ENCODE measurements around the gene LPP.

DNA sequence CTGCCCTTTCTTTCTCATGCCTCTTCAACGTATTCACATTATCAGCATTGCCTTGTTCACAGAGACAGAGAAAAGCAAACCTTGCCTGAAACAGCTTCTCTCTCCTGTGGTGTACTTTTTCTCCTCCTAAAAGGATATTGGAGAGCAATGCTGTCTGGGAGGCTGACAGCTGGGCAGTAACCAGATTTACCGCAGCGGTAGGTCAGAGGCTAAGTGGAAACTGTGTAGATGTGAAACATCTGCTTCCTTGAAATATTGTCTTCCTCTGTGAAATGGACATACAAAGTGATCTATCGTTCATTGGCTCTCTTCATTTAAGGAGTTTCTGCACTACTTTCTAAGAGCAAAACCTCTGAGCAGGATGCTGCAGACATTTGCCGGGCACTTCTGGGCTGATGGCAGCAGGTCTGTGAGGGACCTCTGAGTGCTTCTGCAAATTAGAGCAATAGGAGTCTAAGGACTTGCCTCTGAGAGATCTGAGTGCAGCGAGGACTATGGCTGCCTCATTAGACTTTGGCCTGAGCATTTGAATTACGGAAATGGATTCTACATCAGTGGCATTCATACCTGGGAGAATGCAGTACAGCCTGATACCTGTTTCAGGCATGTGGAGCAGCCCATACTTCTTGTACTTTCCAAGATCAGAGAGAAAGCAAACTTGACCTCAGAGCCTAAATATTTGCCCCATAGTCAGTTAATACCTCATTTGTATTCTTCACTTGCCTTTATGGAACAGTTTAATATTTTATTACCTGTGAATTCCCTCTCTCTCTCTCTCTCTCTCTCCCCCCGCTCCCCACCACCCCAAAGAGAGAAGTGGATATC is 757.3 kb downstream of the LPP start:
- TF ChIP-seq, protein P1, sequence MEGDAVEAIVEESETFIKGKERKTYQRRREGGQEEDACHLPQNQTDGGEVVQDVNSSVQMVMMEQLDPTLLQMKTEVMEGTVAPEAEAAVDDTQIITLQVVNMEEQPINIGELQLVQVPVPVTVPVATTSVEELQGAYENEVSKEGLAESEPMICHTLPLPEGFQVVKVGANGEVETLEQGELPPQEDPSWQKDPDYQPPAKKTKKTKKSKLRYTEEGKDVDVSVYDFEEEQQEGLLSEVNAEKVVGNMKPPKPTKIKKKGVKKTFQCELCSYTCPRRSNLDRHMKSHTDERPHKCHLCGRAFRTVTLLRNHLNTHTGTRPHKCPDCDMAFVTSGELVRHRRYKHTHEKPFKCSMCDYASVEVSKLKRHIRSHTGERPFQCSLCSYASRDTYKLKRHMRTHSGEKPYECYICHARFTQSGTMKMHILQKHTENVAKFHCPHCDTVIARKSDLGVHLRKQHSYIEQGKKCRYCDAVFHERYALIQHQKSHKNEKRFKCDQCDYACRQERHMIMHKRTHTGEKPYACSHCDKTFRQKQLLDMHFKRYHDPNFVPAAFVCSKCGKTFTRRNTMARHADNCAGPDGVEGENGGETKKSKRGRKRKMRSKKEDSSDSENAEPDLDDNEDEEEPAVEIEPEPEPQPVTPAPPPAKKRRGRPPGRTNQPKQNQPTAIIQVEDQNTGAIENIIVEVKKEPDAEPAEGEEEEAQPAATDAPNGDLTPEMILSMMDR (IDR thresholded peaks at IDR 0.05; ENCODE audit: borderline replicate concordance, extremely low read depth, low read length, poor library complexity, severe bottlenecking): no peak
- TF ChIP-seq EZH2 (IDR thresholded peaks at IDR 0.05; ENCODE audit: borderline replicate concordance, low read depth, low read length, severe bottlenecking): no peak

Measured in DND-41 (cell line).